Gastroesophageal sphincter (tissue), 3 donors: Measurements from ENCODE around the gene FBXW10.
"Not testable (repeated sequence)": the region's sequence is repeated elsewhere in the genome, so short reads cannot be mapped to it uniquely, and the experiment has no call there.

Experiments used
- CTCF ChIP-seq, 4 experiments: fragments of 200-600 bp in 2 of 4; fragments of 450-650 bp in 2 of 4; sonication (generic) in 1 of 4; IDR thresholded peaks; one replicate each; pipeline ENCODE4 v1.5.1; 2017 to 2019; ENCODE audit warnings: antibody characterized with exemption in 4 of 4, mild to moderate bottlenecking in 2 of 4, moderate library complexity in 2 of 4
- EP300 ChIP-seq: sonication (generic); formaldehyde crosslinking; IDR thresholded peaks from one replicate; pipeline ENCODE4 v1.6.1; 2017; ENCODE audit warnings: antibody characterized with exemption, mild to moderate bottlenecking
- POLR2A ChIP-seq, 2 donors: fragments of 450-650 bp; IDR thresholded peaks; one replicate each; pipeline ENCODE4 v1.6.1; 2017; ENCODE audit warnings: antibody characterized with exemption in 2 of 2, mild to moderate bottlenecking in 2 of 2, moderate library complexity in 1 of 2
- POLR2AphosphoS5 ChIP-seq: sonication (generic); formaldehyde crosslinking; IDR thresholded peaks from one replicate; pipeline ENCODE4 v1.6.1; 2017; ENCODE audit warnings: antibody characterized with exemption

GRCh38 chr17:18758344-18758743 lies 14.5 kb downstream of the FBXW10 start:
- TF ChIP-seq POLR2AphosphoS5; CTCF (IDR thresholded peaks at IDR 0.05); POLR2A (IDR thresholded peaks at IDR 0.05); EP300: not testable (repeated sequence)
